ENCODE measurements around the gene CARNS1. TPM values are rescaled to one million over a fixed set of nuclear protein-coding genes. Genes with fewer than 3 reads are reported as not detected.
"Not testable (repeated sequence)": the region's sequence is repeated elsewhere in the genome, so short reads cannot be mapped to it uniquely, and the experiment has no call there.

Gene CARNS1
- total RNA-seq, 1 donor from 2014 or later = 17.2 TPM

GRCh38 chr11:67396587-67397389, 18.7 kb upstream of the CARNS1 start:
- Histone ChIP-seq H3K4me3 (ENCODE audit: low read length in 3 of 3) (no peak overlapping the region), H3K9ac (ENCODE audit: low read depth in 1 of 3, low read length in 3 of 3) (no peak overlapping the region), H3K4me1 (ENCODE audit: control insufficient read depth in 3 of 3, insufficient read depth in 3 of 3, low read length in 3 of 3) (peaks cover 25 to 37% (median 26%) of the 10 kb centered on the region in 3 donors), H3K27ac (ENCODE audit: low read depth, low read length) (no peak overlapping the region), H3K27me3 (ENCODE audit: control insufficient read depth in 3 of 3, insufficient read depth in 3 of 3, low read length in 3 of 3) (no peaks in the 10 kb centered on the region), H3K36me3 (ENCODE audit: control insufficient read depth in 3 of 3, insufficient read depth in 3 of 3, low read length in 3 of 3) (peaks cover 33 to 41% (median 39%) of the 10 kb centered on the region in 3 donors), H3K9me3 (ENCODE audit: control insufficient read depth in 3 of 3, low read length in 3 of 3) (no peaks in the 10 kb centered on the region)

GRCh38 chr11:67397536-67397935, 17.9 kb upstream of the CARNS1 start:
- Histone ChIP-seq H3K9ac (ENCODE audit: low read depth in 1 of 3, low read length in 3 of 3) (peak overlapping the region in 1 of 3 donors; percentile 33), H3K27ac (ENCODE audit: low read depth, low read length) (no peak overlapping the region), H3K36me3 (ENCODE audit: control insufficient read depth in 3 of 3, insufficient read depth in 3 of 3, low read length in 3 of 3) (peaks cover 33 to 41% (median 39%) of the 10 kb centered on the region in 3 donors), H3K4me3 (ENCODE audit: low read length in 3 of 3) (no peak overlapping the region), H3K4me1 (ENCODE audit: control insufficient read depth in 3 of 3, insufficient read depth in 3 of 3, low read length in 3 of 3) (peaks cover 24 to 36% (median 25%) of the 10 kb centered on the region in 3 donors), H3K9me3 (ENCODE audit: control insufficient read depth in 3 of 3, low read length in 3 of 3) (no peaks in the 10 kb centered on the region), H3K27me3 (ENCODE audit: control insufficient read depth in 3 of 3, insufficient read depth in 3 of 3, low read length in 3 of 3) (no peaks in the 10 kb centered on the region)

GRCh38 chr11:67397986-67398660, 17.4 kb upstream of the CARNS1 start:
- H3K4me3 ChIP-seq (ENCODE audit: low read length in 3 of 3) = no peak overlapping the region
- no peak overlapping the region for H3K27ac ChIP-seq (ENCODE audit: low read depth, low read length)
- peaks cover 33 to 41% (median 39%) of the 10 kb centered on the region in 3 donors for H3K36me3 ChIP-seq (ENCODE audit: control insufficient read depth in 3 of 3, insufficient read depth in 3 of 3, low read length in 3 of 3)
- peak overlapping the region in 1 of 3 donors; percentile 33 for H3K9ac ChIP-seq (ENCODE audit: low read depth in 1 of 3, low read length in 3 of 3)
- no peaks in the 10 kb centered on the region for H3K27me3 ChIP-seq (ENCODE audit: control insufficient read depth in 3 of 3, insufficient read depth in 3 of 3, low read length in 3 of 3)
- peaks cover 21 to 33% (median 22%) of the 10 kb centered on the region in 3 donors for H3K4me1 ChIP-seq (ENCODE audit: control insufficient read depth in 3 of 3, insufficient read depth in 3 of 3, low read length in 3 of 3)
- no peaks in the 10 kb centered on the region for H3K9me3 ChIP-seq (ENCODE audit: control insufficient read depth in 3 of 3, low read length in 3 of 3)

- H3K9me3 ChIP-seq (ENCODE audit: control insufficient read depth in 3 of 3, low read length in 3 of 3) = no peaks in the 10 kb centered on the region
- H3K27ac ChIP-seq (ENCODE audit: low read depth, low read length) = no peak overlapping the region
- H3K4me1 ChIP-seq (ENCODE audit: control insufficient read depth in 3 of 3, insufficient read depth in 3 of 3, low read length in 3 of 3) = peaks cover 21 to 33% (median 22%) of the 10 kb centered on the region in 3 donors
- no peaks in the 10 kb centered on the region for H3K27me3 ChIP-seq (ENCODE audit: control insufficient read depth in 3 of 3, insufficient read depth in 3 of 3, low read length in 3 of 3)
- no peak overlapping the region for H3K4me3 ChIP-seq (ENCODE audit: low read length in 3 of 3)
- H3K36me3 ChIP-seq (ENCODE audit: control insufficient read depth in 3 of 3, insufficient read depth in 3 of 3, low read length in 3 of 3) = peaks cover 33 to 35% (median 35%) of the 10 kb centered on the region in 3 donors
- H3K9ac ChIP-seq (ENCODE audit: low read depth in 1 of 3, low read length in 3 of 3) = peak overlapping the region in 2 of 3 donors; percentile 23 to 33
These were observed 16.6 kb upstream of the CARNS1 start for GRCh38 chr11:67398661-67399563.

GRCh38 chr11:67400251-67400941, 15.1 kb upstream of the CARNS1 start:
- H3K9me3 ChIP-seq (ENCODE audit: control insufficient read depth in 3 of 3, low read length in 3 of 3) = no peaks in the 10 kb centered on the region
- peak overlapping the region; percentile 90 to 98 (median 96) for H3K9ac ChIP-seq (ENCODE audit: low read depth in 1 of 3, low read length in 3 of 3)
- H3K36me3 ChIP-seq (ENCODE audit: control insufficient read depth in 3 of 3, insufficient read depth in 3 of 3, low read length in 3 of 3) = peaks cover 31 to 34% (median 33%) of the 10 kb centered on the region in 3 donors
- peak overlapping the region; percentile 82 to 87 (median 85) for H3K4me3 ChIP-seq (ENCODE audit: low read length in 3 of 3)
- peaks cover 21 to 33% (median 22%) of the 10 kb centered on the region in 3 donors for H3K4me1 ChIP-seq (ENCODE audit: control insufficient read depth in 3 of 3, insufficient read depth in 3 of 3, low read length in 3 of 3)
- H3K27ac ChIP-seq (ENCODE audit: low read depth, low read length) = peak overlapping the region; percentile 94
- H3K27me3 ChIP-seq (ENCODE audit: control insufficient read depth in 3 of 3, insufficient read depth in 3 of 3, low read length in 3 of 3) = peaks cover 0 to 3% (median 0%) of the 10 kb centered on the region in 3 donors

GRCh38 chr11:67400942-67401494, 14.5 kb upstream of the CARNS1 start:
- Histone ChIP-seq H3K36me3 (ENCODE audit: control insufficient read depth in 3 of 3, insufficient read depth in 3 of 3, low read length in 3 of 3) (peaks cover 27 to 33% (median 28%) of the 10 kb centered on the region in 3 donors), H3K4me3 (ENCODE audit: low read length in 3 of 3) (peak overlapping the region; percentile 82 to 87 (median 85)), H3K27ac (ENCODE audit: low read depth, low read length) (peak overlapping the region; percentile 94), H3K9me3 (ENCODE audit: control insufficient read depth in 3 of 3, low read length in 3 of 3) (no peaks in the 10 kb centered on the region), H3K4me1 (ENCODE audit: control insufficient read depth in 3 of 3, insufficient read depth in 3 of 3, low read length in 3 of 3) (peaks cover 21 to 33% (median 22%) of the 10 kb centered on the region in 3 donors), H3K9ac (ENCODE audit: low read depth in 1 of 3, low read length in 3 of 3) (peak overlapping the region; percentile 90 to 98 (median 96)), H3K27me3 (ENCODE audit: control insufficient read depth in 3 of 3, insufficient read depth in 3 of 3, low read length in 3 of 3) (peaks cover 0 to 3% (median 0%) of the 10 kb centered on the region in 3 donors)

- Histone ChIP-seq H3K27me3 (ENCODE audit: control insufficient read depth in 3 of 3, insufficient read depth in 3 of 3, low read length in 3 of 3) (peaks cover 0 to 4% (median 0%) of the 10 kb centered on the region in 3 donors), H3K4me1 (ENCODE audit: control insufficient read depth in 3 of 3, insufficient read depth in 3 of 3, low read length in 3 of 3) (peaks cover 21 to 33% (median 22%) of the 10 kb centered on the region in 3 donors), H3K9ac (ENCODE audit: low read depth in 1 of 3, low read length in 3 of 3) (peak within 1 kb of the TSS; percentile 90 to 98 (median 96)), H3K4me3 (ENCODE audit: low read length in 3 of 3) (peak within 1 kb of the TSS; percentile 82 to 87 (median 85)), H3K9me3 (ENCODE audit: control insufficient read depth in 3 of 3, low read length in 3 of 3) (no peaks in the 10 kb centered on the region), H3K36me3 (ENCODE audit: control insufficient read depth in 3 of 3, insufficient read depth in 3 of 3, low read length in 3 of 3) (peaks cover 25 to 29% (median 25%) of the 10 kb centered on the region in 3 donors), H3K27ac (ENCODE audit: low read depth, low read length) (peak within 1 kb of the TSS; percentile 94)
These were observed 13.8 kb upstream of the CARNS1 start, which contains the start of gene PPP1CA for GRCh38 chr11:67401495-67402191. TSS of gene PPP1CA (minus strand) at chr11:67401858. CDS start at chr11:67401782, 76 bp downstream.

- H3K4me1 ChIP-seq (ENCODE audit: control insufficient read depth in 3 of 3, insufficient read depth in 3 of 3, low read length in 3 of 3) = peaks cover 22 to 33% (median 23%) of the 10 kb centered on the region in 3 donors
- not testable (repeated sequence) for H3K9me3 ChIP-seq (ENCODE audit: control insufficient read depth in 3 of 3, low read length in 3 of 3); H3K27me3 ChIP-seq (ENCODE audit: control insufficient read depth in 3 of 3, insufficient read depth in 3 of 3, low read length in 3 of 3)
- peak overlapping the region; percentile 64 to 77 (median 76) for H3K9ac ChIP-seq (ENCODE audit: low read depth in 1 of 3, low read length in 3 of 3)
- peaks cover 23 to 28% (median 24%) of the 10 kb centered on the region in 3 donors for H3K36me3 ChIP-seq (ENCODE audit: control insufficient read depth in 3 of 3, insufficient read depth in 3 of 3, low read length in 3 of 3)
- peak overlapping the region; percentile 94 for H3K27ac ChIP-seq (ENCODE audit: low read depth, low read length)
- peak overlapping the region; percentile 66 to 82 (median 71) for H3K4me3 ChIP-seq (ENCODE audit: low read length in 3 of 3)
These were observed 13.2 kb upstream of the CARNS1 start for GRCh38 chr11:67402192-67402839.
